Islet precursor cell (in vitro differentiated cells): ENCODE results near the gene USHBP1.

Experiments
- DNase-seq: peaks from one replicate; pipeline ENCODE4 v3.0.0-alpha.2; 2018

The USHBP1 gene

DNA sequence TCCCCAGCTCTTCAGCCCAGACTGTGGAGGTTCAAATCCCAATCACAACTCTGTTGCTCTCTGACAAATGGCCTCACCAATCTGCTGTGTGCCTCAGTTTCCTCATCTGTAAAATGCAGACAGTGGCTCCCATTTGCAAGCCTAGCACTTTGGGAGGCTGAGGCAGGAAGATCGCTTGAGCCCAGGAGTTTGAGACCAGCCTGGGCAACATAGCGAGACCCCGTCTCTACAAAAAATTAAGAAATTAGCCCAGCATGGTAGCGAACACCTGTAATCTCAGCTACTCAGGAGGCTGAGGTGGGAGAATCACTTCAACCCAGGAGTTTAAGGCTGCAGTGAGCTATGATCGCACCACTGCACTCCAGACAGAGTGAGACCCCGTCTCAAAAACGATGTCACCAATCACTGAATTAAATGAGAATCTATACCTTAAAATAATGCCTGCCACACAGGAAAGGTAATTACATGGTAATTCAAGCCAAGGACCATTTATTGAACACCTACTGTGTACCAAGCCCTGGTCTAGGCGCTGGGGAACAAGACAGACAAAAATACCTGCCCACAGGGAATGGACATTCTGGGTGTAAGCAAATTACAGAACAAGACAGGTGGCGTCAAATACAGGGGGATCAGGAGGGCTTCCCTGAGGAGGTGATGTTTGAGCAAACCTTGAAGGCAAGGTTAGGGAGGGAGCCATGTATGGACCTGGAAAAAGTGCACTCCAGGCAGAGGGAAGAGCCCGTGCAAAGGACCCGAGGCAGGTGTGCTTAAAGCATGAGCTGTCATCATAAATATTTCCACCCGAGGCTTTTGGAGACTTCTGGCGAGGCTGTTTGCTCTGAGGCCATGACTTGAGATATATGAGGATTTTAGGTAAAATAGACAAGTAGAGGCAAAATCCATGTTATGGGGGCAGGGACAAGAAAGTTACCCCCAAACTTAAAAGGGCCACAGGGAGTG is 26.5 kb downstream of the USHBP1 start:
- no peak for DNase-seq

GRCh38 chr19:17236811-17237543 is 27.6 kb downstream of the USHBP1 start:
- no peak for DNase-seq

DNA sequence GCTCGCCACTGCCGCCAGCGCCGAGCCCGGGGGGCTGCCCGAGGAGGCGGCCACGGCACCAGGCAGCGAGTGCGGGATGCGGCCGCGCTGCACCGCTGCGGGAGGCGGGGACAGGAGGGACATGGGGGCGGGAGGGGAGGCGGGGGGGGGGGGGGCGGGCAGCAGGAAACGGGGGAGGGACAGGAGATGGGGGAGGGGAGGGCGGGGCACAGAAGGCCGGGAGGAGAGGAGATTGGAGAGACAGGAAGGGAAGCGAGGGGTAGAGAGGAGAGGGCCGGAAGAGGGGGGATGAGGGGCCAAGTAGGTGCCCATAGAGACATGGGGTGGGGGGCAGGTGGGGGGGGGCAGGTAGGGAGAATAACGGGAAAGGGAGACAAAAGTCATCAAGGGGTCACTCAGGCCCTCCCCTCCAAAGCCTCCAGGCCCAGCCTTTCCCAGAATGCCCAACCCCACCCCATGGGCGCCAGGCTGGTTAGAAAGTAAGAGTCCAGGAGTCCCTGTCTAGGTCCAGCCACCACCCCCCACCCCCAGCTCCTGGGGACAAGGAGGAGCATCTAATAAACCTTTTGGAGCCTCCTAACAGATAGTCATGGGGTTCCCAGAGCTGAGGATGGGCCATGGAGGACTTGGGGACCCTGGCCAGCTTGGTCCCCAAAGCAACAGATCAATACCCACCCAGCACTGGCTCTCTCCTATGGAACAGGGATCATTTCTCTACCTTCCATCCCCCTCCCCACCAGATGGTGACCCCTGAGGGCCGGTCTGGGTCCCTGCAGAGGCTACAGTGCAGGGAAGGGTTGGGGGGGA is 28.4 kb downstream of the USHBP1 start:
- peak; percentile 78 for DNase-seq

GRCh38 chr19:17235300-17235970 is 29.1 kb downstream of the USHBP1 start:
- peak; percentile 82 for DNase-seq

GRCh38 chr19:17234911-17235299 is 29.6 kb downstream of the USHBP1 start:
- DNase-seq: peak; percentile 72

DNA sequence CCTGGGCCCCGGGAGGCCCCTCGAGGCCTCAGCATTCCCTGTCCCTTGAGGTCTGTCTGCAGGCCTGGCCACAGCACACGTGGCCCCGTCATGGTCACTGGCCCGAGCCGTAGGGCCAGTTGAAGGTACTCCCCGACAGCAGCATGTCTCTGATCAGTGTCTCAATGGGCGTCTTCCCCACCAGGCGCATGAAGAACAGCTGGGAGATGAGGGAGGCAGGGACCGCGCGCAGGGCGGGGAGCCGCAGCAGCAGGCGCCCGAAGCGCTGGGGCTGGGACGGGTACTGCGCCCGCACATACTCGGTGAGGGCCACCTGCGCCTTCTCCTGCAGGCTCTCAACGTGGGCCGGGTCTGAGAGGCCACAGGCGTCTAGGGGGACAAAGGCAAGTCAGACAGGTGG is 32.3 kb downstream of the USHBP1 start:
- peak; percentile 38 for DNase-seq

GRCh38 chr19:17229890-17230289 is 34.7 kb downstream of the USHBP1 start:
- DNase-seq: no peak

GRCh38 chr19:17227798-17228367 is 36.7 kb downstream of the USHBP1 start:
- no peak for DNase-seq

DNA sequence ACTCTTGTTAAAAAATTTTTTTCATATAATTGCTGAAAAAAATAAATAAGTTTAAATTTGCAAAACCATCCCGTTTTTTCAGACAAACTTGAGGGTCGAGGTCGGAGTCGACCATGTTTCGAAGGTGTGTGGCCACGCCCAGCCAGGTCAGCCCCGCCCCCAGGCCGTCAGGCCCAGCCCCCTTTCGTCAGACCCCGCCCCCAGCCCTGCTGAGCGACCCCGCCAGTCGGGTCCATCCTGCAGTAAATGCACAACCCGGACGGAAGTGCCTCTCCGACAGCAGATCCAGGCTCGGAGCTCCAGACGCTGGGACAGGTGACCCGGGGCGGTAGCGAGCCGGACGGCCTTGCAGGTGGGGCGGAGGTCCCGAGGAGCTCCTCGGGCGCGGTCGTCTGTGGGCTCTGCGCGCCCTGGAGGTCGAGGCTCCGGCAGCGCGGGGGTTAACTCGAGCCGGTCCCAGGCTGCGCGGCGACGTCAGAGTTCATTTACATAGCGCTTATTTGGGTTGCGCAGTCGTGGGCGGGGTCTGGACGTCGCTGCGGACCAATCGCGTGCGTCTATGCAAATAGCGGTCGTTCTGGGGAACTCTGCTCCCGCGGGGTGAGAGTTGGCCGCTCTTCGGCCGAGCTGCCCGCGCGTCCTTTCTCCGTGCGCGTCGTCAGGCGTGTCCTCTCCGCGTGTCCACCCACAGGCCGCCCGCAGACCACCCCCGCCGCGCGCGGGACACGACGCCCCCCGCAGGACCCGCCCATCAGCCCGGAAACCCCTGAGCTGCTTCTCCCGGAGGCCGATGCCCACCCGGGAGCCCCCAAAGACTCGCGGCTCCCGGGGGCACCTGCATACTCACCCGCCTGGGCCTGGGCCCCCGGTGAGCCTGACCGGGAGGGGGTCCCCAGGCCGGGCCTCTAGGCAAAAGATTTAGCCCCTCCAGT is 38.3 kb downstream of the USHBP1 start, which contains the start of gene OCEL1:
TSS of gene OCEL1 (plus strand) at position 225 of the 932 bp plus-strand sequence. CDS start at position 247, 22 bp downstream.
- peak; percentile 99 for DNase-seq

DNA sequence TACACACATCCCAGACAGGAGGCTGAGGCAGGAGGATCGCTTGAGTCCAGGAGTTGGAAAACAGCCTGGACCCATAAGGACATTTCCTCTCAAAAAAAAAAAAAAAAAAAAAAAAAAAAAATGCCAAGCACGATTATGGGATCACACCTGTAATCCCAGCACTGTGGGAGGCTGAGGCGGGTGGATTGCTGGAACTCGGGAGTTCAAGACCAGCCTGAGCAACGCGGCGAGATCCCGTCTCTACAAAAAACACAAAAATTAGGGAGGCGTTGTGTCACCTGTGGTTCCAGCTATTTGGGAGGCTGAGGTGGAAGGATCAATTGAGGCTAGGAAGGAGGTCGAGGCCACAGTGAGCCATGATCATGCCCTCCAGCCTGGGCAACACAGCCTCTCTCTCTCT is 39.5 kb downstream of the USHBP1 start:
- peak; percentile 32 for DNase-seq

DNA sequence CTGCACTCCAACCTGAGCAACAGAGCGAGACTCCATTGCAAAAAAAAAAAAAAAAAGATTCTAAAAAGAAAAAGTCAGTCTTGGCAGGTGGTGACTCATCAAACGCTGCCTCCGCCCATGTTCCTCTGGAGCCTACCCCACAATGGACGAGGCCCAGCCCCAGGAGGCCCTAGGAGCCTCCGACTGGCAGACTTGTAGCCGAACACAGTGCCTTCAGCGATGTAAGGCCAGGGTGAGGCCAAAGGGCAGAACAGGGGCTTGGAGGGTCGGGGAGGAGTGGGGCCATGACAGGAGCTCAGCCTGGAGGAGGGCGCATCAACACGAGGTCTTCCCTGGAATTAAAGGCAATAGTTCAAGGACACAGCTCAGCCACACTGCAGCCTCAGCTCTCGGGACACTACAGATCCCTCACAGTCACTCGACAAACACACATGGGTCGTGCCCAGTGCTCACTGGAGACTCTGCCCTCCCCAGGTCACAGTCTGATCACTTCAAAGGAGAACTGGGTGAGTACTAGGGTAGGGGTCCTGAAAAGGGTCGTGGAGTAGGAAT is 44.3 kb downstream of the USHBP1 start:
- DNase-seq: peak; percentile 74

GRCh38 chr19:17219286-17219685 is 45.3 kb downstream of the USHBP1 start:
- DNase-seq: no peak

DNA sequence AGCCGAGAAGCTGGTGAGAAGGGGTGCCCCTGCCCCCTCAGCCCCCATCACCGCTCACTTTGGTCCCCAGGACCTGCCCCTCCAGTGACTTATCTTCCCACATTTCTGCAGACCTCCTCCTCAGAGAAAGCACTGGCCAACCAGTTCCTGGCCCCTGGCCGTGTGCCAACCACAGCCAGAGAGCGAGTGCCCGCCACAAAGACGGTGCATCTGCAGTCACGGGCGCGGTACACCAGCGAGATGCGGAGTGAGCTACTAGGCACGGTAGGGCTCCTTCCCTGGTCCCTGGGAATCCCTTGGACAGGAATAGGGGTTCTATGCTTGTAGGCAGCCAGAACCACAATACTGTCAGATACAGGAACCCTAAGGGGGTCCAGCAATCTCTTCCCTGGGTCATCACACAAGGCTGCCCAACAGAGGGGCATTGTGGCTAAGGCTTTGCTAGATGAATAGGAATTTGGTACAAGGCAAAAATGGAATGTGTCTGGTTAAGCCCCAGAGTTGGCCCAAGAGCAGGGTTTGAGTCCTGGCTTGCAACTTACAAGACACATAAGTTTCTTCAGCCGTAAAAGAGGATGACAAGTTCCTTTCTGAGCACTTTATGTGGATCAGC is 48.4 kb downstream of the USHBP1 start:
- DNase-seq: no peak

DNA sequence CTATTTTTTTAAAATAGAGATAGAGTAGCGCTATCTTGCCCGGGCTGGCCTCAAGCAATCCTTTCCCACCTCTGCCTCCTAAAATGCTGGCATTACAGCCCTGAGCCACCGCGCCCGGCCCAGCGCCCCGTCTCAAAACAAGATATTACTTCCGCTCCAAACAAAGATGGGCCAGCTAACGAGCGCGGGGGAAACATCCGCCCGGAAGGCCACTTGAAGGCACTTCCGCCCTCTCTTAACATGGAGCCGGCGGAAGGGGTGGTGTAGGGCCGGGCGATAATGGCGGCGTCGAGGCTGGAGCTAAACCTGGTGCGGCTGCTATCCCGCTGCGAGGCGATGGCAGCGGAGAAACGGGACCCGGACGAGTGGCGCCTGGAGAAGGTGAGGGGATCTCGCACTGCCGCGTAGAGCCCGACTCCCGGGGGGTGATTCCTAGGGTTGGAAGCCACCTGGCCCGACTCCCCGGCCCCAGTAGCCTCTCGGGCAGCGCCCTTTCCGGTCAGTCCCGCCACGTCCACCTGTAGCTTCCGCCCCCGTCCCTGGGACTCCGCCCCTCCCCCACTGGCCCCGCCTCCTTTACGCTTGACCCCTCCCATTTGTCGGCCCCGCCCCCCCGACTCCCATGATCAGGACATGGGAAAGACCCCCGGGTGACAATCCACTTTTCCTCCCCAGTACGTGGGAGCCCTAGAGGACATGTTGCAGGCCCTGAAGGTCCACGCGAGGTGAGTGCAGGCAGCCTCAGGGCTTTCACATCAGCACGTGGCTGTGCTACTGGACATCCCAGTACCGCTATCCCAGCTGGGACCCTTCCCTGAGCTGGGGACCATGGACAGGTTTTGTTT is 49.2 kb downstream of the USHBP1 start, which contains the start of gene USE1:
TSS of gene USE1 (plus strand) at position 231 of the 845 bp plus-strand sequence. CDS start at position 280, 49 bp downstream.
- peak; percentile 93 for DNase-seq

- peak; percentile 49 for DNase-seq
These were observed 49.9 kb downstream of the USHBP1 start for GRCh38 chr19:17214508-17215126.

DNA sequence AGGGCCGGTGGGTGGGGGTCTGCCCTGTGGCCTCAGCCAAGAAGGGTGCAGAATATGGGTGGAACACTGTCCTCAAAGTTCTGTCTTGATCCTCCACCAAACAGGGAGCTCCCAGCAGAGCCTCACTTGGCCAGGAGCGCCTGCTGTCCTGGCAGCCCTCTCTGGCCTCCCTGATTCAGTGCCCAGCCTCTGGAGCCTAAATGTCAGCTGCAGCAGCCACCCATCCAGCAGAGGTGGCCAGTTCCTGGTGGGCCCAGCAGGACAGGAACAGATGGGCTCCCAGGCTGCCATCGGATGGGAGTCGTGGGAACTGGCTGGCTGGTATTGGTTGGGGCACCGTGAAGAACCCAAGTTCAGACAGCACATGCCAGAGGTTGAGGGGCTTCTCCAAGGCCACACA is 51.2 kb downstream of the USHBP1 start:
- DNase-seq: peak; percentile 55

- no peak for DNase-seq
These were observed 52.7 kb downstream of the USHBP1 start for GRCh38 chr19:17211547-17212446.
